Gastrocnemius medialis (tissue), 4 donors: Measurements from ENCODE around the gene AVPR2.

ENCODE experiments used
- POLR2A ChIP-seq, 2 donors: fragments of 450-650 bp; IDR thresholded peaks; one replicate each; pipeline ENCODE4 v1.6.1; 2017; ENCODE audit warnings: antibody characterized with exemption in 2 of 2, mild to moderate bottlenecking in 2 of 2, moderate library complexity in 2 of 2
- TF ChIP-seq, protein P1 (sequence below), 5 experiments: fragments of 450-650 bp in 3 of 5; fragments of 200-600 bp in 2 of 5; sonication (generic) in 2 of 5; IDR thresholded peaks in 4 of 5; conservative IDR thresholded peaks in 1 of 5; 1 replicate in 4 of 5; 2 replicates in 1 of 5; pipeline ENCODE4 v1.5.1; 2016 to 2019; ENCODE audit warnings: antibody characterized with exemption in 5 of 5, mild to moderate bottlenecking in 3 of 5, moderate library complexity in 3 of 5

DNA sequence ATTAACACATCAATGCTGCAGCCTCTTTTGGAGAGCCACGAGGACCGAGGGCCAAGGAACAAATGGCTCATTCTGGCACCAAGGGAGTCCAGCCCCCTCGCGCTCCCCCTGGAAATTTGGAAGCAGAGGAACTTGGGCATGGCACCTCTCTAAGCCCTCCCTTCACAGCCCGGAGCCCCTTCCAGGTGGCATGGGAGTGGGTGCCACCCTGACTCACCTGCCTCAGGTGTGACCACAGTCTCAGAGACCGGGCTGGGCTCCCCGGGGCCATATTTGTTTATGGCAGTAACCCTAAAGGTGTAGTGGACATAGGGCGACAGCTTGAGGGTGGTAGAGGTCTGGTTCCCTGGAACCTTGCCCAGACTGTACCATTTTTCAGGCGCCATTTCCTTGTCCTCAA is 37.3 kb upstream of the AVPR2 start:
- TF ChIP-seq, protein P1, sequence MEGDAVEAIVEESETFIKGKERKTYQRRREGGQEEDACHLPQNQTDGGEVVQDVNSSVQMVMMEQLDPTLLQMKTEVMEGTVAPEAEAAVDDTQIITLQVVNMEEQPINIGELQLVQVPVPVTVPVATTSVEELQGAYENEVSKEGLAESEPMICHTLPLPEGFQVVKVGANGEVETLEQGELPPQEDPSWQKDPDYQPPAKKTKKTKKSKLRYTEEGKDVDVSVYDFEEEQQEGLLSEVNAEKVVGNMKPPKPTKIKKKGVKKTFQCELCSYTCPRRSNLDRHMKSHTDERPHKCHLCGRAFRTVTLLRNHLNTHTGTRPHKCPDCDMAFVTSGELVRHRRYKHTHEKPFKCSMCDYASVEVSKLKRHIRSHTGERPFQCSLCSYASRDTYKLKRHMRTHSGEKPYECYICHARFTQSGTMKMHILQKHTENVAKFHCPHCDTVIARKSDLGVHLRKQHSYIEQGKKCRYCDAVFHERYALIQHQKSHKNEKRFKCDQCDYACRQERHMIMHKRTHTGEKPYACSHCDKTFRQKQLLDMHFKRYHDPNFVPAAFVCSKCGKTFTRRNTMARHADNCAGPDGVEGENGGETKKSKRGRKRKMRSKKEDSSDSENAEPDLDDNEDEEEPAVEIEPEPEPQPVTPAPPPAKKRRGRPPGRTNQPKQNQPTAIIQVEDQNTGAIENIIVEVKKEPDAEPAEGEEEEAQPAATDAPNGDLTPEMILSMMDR (IDR thresholded peaks at IDR 0.05 in 4 of 5, conservative IDR thresholded peaks at IDR 0.05 in 1 of 5): no peak
- no peak for TF ChIP-seq POLR2A (IDR thresholded peaks at IDR 0.05)
